Stimulated activated CD4-positive, alpha-beta T cell treated with anti-CD3 and anti-CD28 coated beads, Interleukin-4, amount 100 ng/mL, for 1 hour (primary cell): ENCODE data around the gene MAP2.

Experiments
- DNase-seq: peaks from one replicate; pipeline ENCODE4 v3.0.0-alpha.2; 2020

Gene MAP2

DNA sequence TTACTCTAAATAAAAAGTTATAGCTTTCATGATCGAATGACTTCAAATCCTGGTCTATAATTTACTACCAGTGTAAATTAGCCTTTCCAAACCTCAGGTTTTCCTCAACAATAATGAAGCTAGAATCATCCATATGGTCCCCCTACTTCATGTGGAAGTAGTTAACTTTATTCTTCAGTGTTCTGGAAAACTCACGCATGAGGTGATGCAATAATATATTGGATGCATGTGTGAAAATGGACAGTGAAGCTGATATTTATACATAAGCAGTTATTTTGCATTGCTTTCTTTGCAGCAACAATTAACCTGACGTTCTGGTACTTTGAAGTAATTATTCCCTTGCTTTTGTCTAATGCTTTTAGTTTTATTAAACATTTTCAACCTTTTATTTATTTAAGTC, 329.2 kb downstream of the MAP2 start:
- no peak for DNase-seq

- DNase-seq = no peak
These were observed 333.3 kb downstream of the MAP2 start for GRCh38 chr2:209757163-209757562.

- no peak for DNase-seq
These were observed 337.7 kb downstream of the MAP2 start for GRCh38 chr2:209761566-209761965.

DNA sequence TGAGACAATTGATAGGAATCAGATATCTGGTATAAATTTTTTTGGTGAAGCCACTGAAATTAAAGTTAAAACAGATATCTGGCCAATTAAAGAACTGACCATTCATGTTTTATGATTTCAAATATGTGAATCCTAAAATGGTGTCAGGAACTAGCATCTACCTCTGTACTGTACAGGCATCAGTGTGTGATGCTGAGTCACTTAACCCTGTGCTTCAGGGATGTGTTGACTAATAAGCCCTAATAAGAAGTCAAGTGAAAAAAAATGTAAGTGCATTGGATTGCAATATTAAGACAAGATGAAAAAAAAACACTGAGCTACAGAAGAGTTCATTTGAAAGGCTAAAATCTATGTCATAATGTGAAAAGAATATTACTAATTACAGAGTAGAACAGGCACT, 338.7 kb downstream of the MAP2 start:
- DNase-seq = no peak

DNA sequence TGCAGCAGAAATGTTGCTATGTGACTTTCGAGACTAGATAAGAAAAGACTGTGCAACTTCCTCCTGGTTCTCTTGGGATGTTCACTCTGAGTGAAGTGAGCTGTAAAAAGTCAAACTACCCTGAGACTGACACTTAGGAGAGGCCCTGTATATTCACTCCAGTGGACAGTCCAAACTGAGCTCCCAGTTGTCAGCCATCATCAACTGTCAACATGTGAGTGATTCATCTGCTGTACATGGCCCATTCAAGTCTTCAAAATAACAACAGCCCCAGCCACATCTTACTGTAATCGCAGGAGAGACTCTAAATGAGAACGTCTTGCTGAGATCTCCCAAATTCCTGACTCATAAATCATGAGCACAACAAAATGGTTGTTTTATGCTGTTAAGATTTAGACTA, 339.3 kb downstream of the MAP2 start:
- DNase-seq = no peak

GRCh38 chr2:209766613-209767012, 342.8 kb downstream of the MAP2 start:
- DNase-seq = no peak

GRCh38 chr2:209767316-209767715, 343.5 kb downstream of the MAP2 start:
- no peak for DNase-seq

DNA sequence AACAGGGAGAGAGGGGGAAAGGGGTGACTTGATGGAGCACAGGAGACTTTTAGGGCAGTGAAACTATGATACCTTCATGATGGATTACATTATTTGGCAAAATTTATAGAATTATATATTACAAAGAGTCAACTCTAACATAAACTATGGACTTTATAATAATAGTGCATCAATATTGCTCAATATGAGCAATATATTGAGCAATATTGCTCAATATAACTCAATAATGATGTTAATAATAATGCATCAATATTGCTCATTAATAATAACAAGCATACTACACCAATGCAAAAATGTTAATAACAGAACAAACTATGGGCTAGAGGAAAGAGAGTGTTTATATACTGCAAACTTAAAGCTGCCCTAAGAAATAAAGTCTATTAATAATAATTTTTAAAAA, 344.7 kb downstream of the MAP2 start:
- no peak for DNase-seq

DNA sequence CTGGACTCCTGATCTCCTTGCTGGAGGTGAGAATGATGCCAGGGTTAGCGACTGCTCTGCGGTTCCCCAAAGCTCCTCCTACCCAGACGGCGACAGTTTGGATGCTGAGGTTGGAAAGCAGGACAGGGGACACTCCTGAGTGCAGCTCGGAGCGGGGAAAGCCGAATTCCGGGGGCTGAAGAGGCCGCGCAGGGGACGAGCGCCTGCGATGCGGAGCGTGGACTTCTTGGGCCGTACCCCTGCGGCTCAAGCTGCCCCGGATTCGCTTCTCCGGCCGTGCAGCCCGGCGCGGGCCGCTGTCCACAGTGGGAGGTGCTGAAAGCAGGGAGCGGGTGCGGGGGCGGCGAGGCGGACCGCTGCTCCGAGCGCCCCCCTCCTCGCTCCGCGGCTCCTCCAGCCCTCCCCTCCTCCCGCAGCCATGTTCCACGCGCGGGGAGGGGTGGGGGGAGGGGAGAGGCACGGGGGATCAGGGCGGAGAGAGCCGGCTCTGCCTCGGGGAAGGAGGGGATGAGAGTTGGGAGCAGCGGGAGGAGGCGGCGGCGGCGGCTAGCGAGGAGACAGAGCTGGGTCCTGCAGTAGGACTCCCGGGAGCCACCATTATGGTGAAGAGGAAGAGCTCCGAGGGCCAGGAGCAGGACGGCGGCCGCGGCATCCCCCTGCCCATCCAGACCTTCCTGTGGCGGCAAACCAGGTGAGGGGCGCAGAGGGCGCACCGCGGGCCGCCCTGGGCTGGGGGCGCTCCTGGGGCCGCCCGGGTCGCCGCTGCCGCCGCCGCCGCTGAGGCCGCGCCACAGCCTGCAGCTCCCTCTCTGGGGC, 347.8 kb downstream of the MAP2 start, which contains the start of gene UNC80:
UNC80 (plus strand) TSS at position 359 of the 816 bp plus-strand sequence; CDS start at position 600, 241 bp downstream.
- peak; percentile 20 for DNase-seq

GRCh38 chr2:209772290-209772685, 348.4 kb downstream of the MAP2 start:
- DNase-seq = no peak

DNA sequence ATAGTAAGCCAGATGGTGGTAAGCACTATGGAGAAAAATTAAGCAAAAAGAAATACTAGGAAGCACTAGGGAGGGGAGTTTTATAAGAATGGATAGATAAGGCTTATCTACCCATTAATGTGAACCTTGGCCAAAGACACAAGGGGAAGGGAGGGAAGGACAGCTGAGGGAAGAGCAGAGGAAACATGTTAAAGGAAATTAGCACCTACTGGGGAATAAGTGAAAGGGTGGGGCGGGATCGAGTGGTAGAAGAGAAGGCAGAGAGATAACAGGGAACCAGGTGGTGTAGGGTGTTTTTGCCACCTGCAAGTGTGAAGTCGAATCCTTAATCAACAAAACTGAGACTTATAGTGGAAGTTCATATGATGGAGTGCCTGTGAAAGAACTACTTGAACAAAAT, 349.5 kb downstream of the MAP2 start:
- DNase-seq = no peak
